GM18517 (cell line): Measurements from ENCODE around the gene SPAG5.

Source experiments
- ATAC-seq: cut with Tn5 transposase; IDR thresholded peaks from one replicate; pipeline ENCODE4 v1.9.1; 2021; ENCODE audit warnings: mild to moderate bottlenecking, moderate library complexity; ENCODE audit not compliant: unreplicated experiment

SPAG5 gene

GRCh38 chr17:28572259-28573039 lies 26.4 kb downstream of the SPAG5 start:
- ATAC-seq: no peak

- peak; percentile 65 for ATAC-seq
These were observed 27.3 kb downstream of the SPAG5 start, which contains the start of gene PIGS for GRCh38 chr17:28571361-28572122. TSS of gene PIGS (minus strand) at chr17:28571524. CDS start at chr17:28571496, 28 bp downstream.

GRCh38 chr17:28570716-28571360 lies 28.0 kb downstream of the SPAG5 start:
- peak; percentile 21 for ATAC-seq

- ATAC-seq: no peak
These were observed 29.4 kb downstream of the SPAG5 start for GRCh38 chr17:28569446-28569845.

- peak; percentile 44 for ATAC-seq
These were observed 31.2 kb downstream of the SPAG5 start for GRCh38 chr17:28567604-28568003.

GRCh38 chr17:28563475-28563874 lies 35.4 kb downstream of the SPAG5 start:
- ATAC-seq: no peak

- ATAC-seq: no peak
These were observed 43.8 kb downstream of the SPAG5 start for GRCh38 chr17:28555022-28555421.

- no peak for ATAC-seq
These were observed 44.3 kb downstream of the SPAG5 start for GRCh38 chr17:28554565-28554964.

- no peak for ATAC-seq
These were observed 45.8 kb downstream of the SPAG5 start for GRCh38 chr17:28553000-28553505.

GRCh38 chr17:28552176-28552999 lies 46.4 kb downstream of the SPAG5 start, which contains the start of gene UNC119:
TSS of gene UNC119 (minus strand) at chr17:28552624. CDS start at chr17:28552557, 67 bp downstream.
- ATAC-seq: peak; percentile 46

GRCh38 chr17:28551421-28552175 lies 47.2 kb downstream of the SPAG5 start:
- no peak for ATAC-seq

GRCh38 chr17:28550858-28551257 lies 48.0 kb downstream of the SPAG5 start:
- no peak for ATAC-seq

- no peak for ATAC-seq
These were observed 49.3 kb downstream of the SPAG5 start for GRCh38 chr17:28549236-28550132.

GRCh38 chr17:28548417-28549130 lies 50.3 kb downstream of the SPAG5 start:
- ATAC-seq: no peak

GRCh38 chr17:28547623-28548416 lies 51.0 kb downstream of the SPAG5 start:
- ATAC-seq: no peak

- ATAC-seq: no peak
These were observed 51.7 kb downstream of the SPAG5 start for GRCh38 chr17:28547096-28547622.
